GM23248 (cell line): ENCODE results near the gene RPS15.

Experiments
- EZH2 ChIP-seq: fragments of 200-600 bp; sonication (generic); IDR thresholded peaks from 2 replicates; pipeline ENCODE4 v1.6.1; 2018; ENCODE audit warnings: antibody characterized with exemption, mild to moderate bottlenecking; ENCODE audit not compliant: insufficient read depth, poor library complexity, severe bottlenecking
- EZH2phosphoT487 ChIP-seq: fragments of 200-600 bp; sonication (generic); IDR thresholded peaks from 2 replicates; pipeline ENCODE4 v1.6.1; 2018; ENCODE audit warnings: antibody characterized with exemption, moderate library complexity, mild to moderate bottlenecking, low read depth; ENCODE audit not compliant: insufficient read depth

GRCh38 chr19:1461862-1462261, 23.7 kb downstream of the RPS15 start:
- TF ChIP-seq EZH2, result no peak
- TF ChIP-seq EZH2phosphoT487, result no peak
